ENCODE results near the gene CPZ.
"Not testable (repeated sequence)": the region's sequence is repeated elsewhere in the genome, so short reads cannot be mapped to it uniquely, and the experiment has no call there.

The CPZ gene

GRCh38 chr4:8640816-8641215 lies 48.3 kb downstream of the CPZ start:
- no peak for DNase-seq (ENCODE audit: low spot score)

GRCh38 chr4:8641256-8641655 lies 48.7 kb downstream of the CPZ start:
- DNase-seq (ENCODE audit: low spot score): no peak

GRCh38 chr4:8641931-8642650 lies 49.5 kb downstream of the CPZ start:
- DNase-seq (ENCODE audit: low spot score): no peak

- DNase-seq (ENCODE audit: low spot score): no peak
These were observed 50.2 kb downstream of the CPZ start for GRCh38 chr4:8642651-8643321.

- no peak for DNase-seq (ENCODE audit: low spot score)
These were observed 50.9 kb downstream of the CPZ start for GRCh38 chr4:8643441-8643840.

- DNase-seq (ENCODE audit: low spot score): no peak
These were observed 51.4 kb downstream of the CPZ start for GRCh38 chr4:8643986-8644385.

GRCh38 chr4:8644461-8644891 lies 51.9 kb downstream of the CPZ start:
- DNase-seq (ENCODE audit: low spot score): no peak

- DNase-seq (ENCODE audit: low spot score): no peak
These were observed 52.6 kb downstream of the CPZ start for GRCh38 chr4:8644966-8645752.

GRCh38 chr4:8645753-8646124 lies 53.2 kb downstream of the CPZ start:
- DNase-seq (ENCODE audit: low spot score): no peak

GRCh38 chr4:8646296-8647093 lies 53.9 kb downstream of the CPZ start:
- DNase-seq (ENCODE audit: low spot score): no peak

- DNase-seq (ENCODE audit: low spot score): no peak
These were observed 54.6 kb downstream of the CPZ start for GRCh38 chr4:8647094-8647570.

- no peak for DNase-seq (ENCODE audit: low spot score)
These were observed 55.1 kb downstream of the CPZ start for GRCh38 chr4:8647626-8648025.

GRCh38 chr4:8648296-8648695 lies 55.7 kb downstream of the CPZ start:
- DNase-seq (ENCODE audit: low spot score): no peak

GRCh38 chr4:8648816-8649630 lies 56.5 kb downstream of the CPZ start:
- no peak for DNase-seq (ENCODE audit: low spot score)

- DNase-seq (ENCODE audit: low spot score): no peak
These were observed 57.2 kb downstream of the CPZ start for GRCh38 chr4:8649631-8650361.

GRCh38 chr4:8651661-8652180 lies 59.2 kb downstream of the CPZ start:
- DNase-seq (ENCODE audit: low spot score): no peak

- no peak for DNase-seq (ENCODE audit: low spot score)
These were observed 59.9 kb downstream of the CPZ start for GRCh38 chr4:8652181-8653078.

- no peak for DNase-seq (ENCODE audit: low spot score)
These were observed 60.9 kb downstream of the CPZ start for GRCh38 chr4:8653326-8654000.

- not testable (repeated sequence) for DNase-seq (ENCODE audit: low spot score)
These were observed 61.6 kb downstream of the CPZ start for GRCh38 chr4:8654139-8654538.

Measured in putamen (tissue), 1 donor.